ENCODE measurements around the gene SURF1. TPM values are rescaled to one million over a fixed set of nuclear protein-coding genes. Genes with fewer than 3 reads are reported as not detected.

Gene SURF1
- total RNA-seq, 1 experiment from 2014 or later = 71.7 TPM

DNA sequence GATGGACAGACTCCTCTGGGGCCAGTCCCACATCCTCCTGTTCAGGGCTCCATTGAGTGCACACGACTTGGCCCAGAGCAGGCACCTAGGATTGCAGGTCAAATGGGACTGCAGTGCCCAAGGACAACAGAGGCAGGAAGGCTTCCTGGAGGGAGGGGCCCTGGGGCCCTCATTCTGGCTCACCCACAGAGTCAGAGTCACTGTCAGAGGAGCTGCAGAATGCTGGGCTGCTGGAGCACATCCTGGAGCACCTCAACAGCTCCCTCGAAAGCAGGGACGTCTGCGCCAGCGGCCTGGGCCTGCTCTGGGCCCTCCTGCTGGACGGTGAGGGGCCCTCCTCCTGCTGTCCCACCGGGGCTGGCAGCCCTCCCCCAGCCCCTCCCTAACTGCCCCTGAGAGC, 46.4 kb upstream of the SURF1 start:
- Histone ChIP-seq H3K9me2 (ENCODE audit: insufficient read depth) (no peaks in the 10 kb centered on the region), H3K9ac (ENCODE audit: low read length) (no peak overlapping the region), H3K4me2 (ENCODE audit: low read length) (no peak overlapping the region), H3K4me1 (ENCODE audit: control insufficient read depth in 1 of 2, insufficient read depth in 2 of 2, low read length in 2 of 2) (peaks cover 0 to 5% of the 10 kb centered on the region in 2 experiments; a peak in 1 of 4 replicates), H3K36me3 (ENCODE audit: control insufficient read depth in 1 of 2, insufficient read depth in 2 of 2, low read length in 2 of 2) (peaks cover 15 to 23% of the 10 kb centered on the region in 2 experiments; a peak in 3 of 4 replicates), H3K4me3 (replicated peaks in 1 of 2; ENCODE audit: low read depth in 1 of 2, low read length in 2 of 2) (no peak overlapping the region), H3K9me3 (ENCODE audit: control insufficient read depth in 1 of 2, insufficient read depth in 1 of 2, low read depth in 1 of 2, low read length in 2 of 2) (no peaks in the 10 kb centered on the region), H2AFZ (ENCODE audit: low read depth, low read length, poor library complexity, severe bottlenecking) (no peak overlapping the region), H4K20me1 (ENCODE audit: insufficient read depth) (no peaks in the 10 kb centered on the region), H3K79me2 (ENCODE audit: insufficient read depth, low read length) (no peaks in the 10 kb centered on the region; the same call in 1 of the 2 replicates), H3K27ac (ENCODE audit: low read depth, low read length) (no peak overlapping the region), H3K27me3 (ENCODE audit: insufficient read depth, low read length) (no peaks in the 10 kb centered on the region)
- ATAC-seq (no peak), DNase-seq (ENCODE audit: low read depth, low spot score) (no peak)
- intact Hi-C loops (cut with micrococcal nuclease) = no loop called here
- ChIA-PET CTCF (interaction anchor here (2.9 kb wide), 1 partner anchor 216 kb away, joined by 14 read pairs; no protein-coding TSS in a partner anchor), RAD21 (ENCODE audit: low non-redundant PET in 1 of 2, low total read pairs in 2 of 2, uncharacterized antibody in 2 of 2, unreplicated experiment in 2 of 2) (interaction anchor here in 1 of 2 experiments (0.6 kb wide), 1 partner anchor 48 kb away, joined by 4 read pairs; no protein-coding TSS in a partner anchor), POLR2A (no interaction called here)
- no peak for TF ChIP-seq POLR2AphosphoS5 (IDR thresholded peaks at IDR 0.05; ENCODE audit: low read depth, low read length)
- no TSS peak for BruUV-seq (replicated peaks)

DNA sequence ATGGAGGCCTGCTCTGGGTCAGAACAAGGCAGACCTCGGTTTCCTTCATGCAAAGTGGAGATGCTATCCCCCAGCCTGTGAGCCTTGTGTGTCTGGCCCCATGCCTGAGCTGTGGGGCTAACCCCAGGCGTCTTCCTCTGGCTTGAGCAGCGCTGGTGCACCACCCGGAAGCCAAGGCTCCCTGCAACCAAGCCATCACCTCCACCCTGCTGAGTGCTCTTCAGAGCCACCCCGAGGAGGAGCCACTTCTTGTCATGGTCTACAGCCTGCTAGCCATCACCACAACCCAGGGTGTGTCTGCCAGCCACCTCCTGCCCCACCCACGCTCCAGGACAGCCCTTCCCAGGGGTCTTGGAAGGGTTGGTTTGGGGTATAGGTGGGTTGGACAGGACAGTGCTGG, 45.3 kb upstream of the SURF1 start:
- no peak for DNase-seq (ENCODE audit: low read depth, low spot score)
- ChIA-PET POLR2A (no interaction called here), RAD21 (ENCODE audit: low non-redundant PET in 1 of 2, low total read pairs in 2 of 2, uncharacterized antibody in 2 of 2, unreplicated experiment in 2 of 2) (no interaction called here), CTCF (no interaction called here)
- no peaks in the 10 kb centered on the region for H3K9me3 ChIP-seq (ENCODE audit: control insufficient read depth in 1 of 2, insufficient read depth in 1 of 2, low read depth in 1 of 2, low read length in 2 of 2)
- H3K4me1 ChIP-seq (ENCODE audit: control insufficient read depth in 1 of 2, insufficient read depth in 2 of 2, low read length in 2 of 2) = no peaks in the 10 kb centered on the region
- no peak overlapping the region for H3K4me2 ChIP-seq (ENCODE audit: low read length)
- BruUV-seq (replicated peaks) = no TSS peak
- ATAC-seq = no peak
- no peak overlapping the region for H2AFZ ChIP-seq (ENCODE audit: low read depth, low read length, poor library complexity, severe bottlenecking)
- H3K27ac ChIP-seq (ENCODE audit: low read depth, low read length) = no peak overlapping the region
- H3K4me3 ChIP-seq (replicated peaks in 1 of 2; ENCODE audit: low read depth in 1 of 2, low read length in 2 of 2) = no peak overlapping the region
- no peaks in the 10 kb centered on the region for H3K9me2 ChIP-seq (ENCODE audit: insufficient read depth)
- no peaks in the 10 kb centered on the region for H3K79me2 ChIP-seq (ENCODE audit: insufficient read depth, low read length)
- H3K27me3 ChIP-seq (ENCODE audit: insufficient read depth, low read length) = no peaks in the 10 kb centered on the region
- H3K36me3 ChIP-seq (ENCODE audit: control insufficient read depth in 1 of 2, insufficient read depth in 2 of 2, low read length in 2 of 2) = peaks cover 13 to 21% of the 10 kb centered on the region in 2 experiments; a peak in 3 of 4 replicates
- no peaks in the 10 kb centered on the region for H4K20me1 ChIP-seq (ENCODE audit: insufficient read depth)
- H3K9ac ChIP-seq (ENCODE audit: low read length) = no peak overlapping the region
- intact Hi-C loops (cut with micrococcal nuclease) = no loop called here
- TF ChIP-seq RAD21 (IDR thresholded peaks at IDR 0.05; ENCODE audit: low read depth) (no peak), TCF7L2 (IDR thresholded peaks at IDR 0.05; ENCODE audit: borderline replicate concordance, extremely low read depth, insufficient read depth, insufficient read length) (no peak), YY1 (IDR thresholded peaks at IDR 0.05; ENCODE audit: extremely low read depth, insufficient replicate concordance, low read depth, low read length) (no peak), JUND (IDR thresholded peaks at IDR 0.05) (no peak), EZH2 (IDR thresholded peaks at IDR 0.05) (no peak), ZFX (IDR thresholded peaks at IDR 0.05) (no peak), SP1 (IDR thresholded peaks at IDR 0.05; ENCODE audit: low read depth) (no peak), POLR2AphosphoS5 (IDR thresholded peaks at IDR 0.05; ENCODE audit: low read depth, low read length) (no peak), ELF1 (IDR thresholded peaks at IDR 0.05; ENCODE audit: borderline replicate concordance, low read depth) (no peak), SIN3A (IDR thresholded peaks at IDR 0.05; ENCODE audit: low read depth) (no peak), CEBPB (IDR thresholded peaks at IDR 0.05; ENCODE audit: low read depth) (no peak), CBX3 (IDR thresholded peaks at IDR 0.05; ENCODE audit: low read depth) (no peak)
- TF ChIP-seq, protein P1, sequence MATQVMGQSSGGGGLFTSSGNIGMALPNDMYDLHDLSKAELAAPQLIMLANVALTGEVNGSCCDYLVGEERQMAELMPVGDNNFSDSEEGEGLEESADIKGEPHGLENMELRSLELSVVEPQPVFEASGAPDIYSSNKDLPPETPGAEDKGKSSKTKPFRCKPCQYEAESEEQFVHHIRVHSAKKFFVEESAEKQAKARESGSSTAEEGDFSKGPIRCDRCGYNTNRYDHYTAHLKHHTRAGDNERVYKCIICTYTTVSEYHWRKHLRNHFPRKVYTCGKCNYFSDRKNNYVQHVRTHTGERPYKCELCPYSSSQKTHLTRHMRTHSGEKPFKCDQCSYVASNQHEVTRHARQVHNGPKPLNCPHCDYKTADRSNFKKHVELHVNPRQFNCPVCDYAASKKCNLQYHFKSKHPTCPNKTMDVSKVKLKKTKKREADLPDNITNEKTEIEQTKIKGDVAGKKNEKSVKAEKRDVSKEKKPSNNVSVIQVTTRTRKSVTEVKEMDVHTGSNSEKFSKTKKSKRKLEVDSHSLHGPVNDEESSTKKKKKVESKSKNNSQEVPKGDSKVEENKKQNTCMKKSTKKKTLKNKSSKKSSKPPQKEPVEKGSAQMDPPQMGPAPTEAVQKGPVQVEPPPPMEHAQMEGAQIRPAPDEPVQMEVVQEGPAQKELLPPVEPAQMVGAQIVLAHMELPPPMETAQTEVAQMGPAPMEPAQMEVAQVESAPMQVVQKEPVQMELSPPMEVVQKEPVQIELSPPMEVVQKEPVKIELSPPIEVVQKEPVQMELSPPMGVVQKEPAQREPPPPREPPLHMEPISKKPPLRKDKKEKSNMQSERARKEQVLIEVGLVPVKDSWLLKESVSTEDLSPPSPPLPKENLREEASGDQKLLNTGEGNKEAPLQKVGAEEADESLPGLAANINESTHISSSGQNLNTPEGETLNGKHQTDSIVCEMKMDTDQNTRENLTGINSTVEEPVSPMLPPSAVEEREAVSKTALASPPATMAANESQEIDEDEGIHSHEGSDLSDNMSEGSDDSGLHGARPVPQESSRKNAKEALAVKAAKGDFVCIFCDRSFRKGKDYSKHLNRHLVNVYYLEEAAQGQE (IDR thresholded peaks at IDR 0.05; ENCODE audit: low read depth) = no peak
- TF ChIP-seq, protein P2, sequence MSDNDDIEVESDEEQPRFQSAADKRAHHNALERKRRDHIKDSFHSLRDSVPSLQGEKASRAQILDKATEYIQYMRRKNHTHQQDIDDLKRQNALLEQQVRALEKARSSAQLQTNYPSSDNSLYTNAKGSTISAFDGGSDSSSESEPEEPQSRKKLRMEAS (IDR thresholded peaks at IDR 0.05) = no peak
- TF ChIP-seq, protein P3, sequence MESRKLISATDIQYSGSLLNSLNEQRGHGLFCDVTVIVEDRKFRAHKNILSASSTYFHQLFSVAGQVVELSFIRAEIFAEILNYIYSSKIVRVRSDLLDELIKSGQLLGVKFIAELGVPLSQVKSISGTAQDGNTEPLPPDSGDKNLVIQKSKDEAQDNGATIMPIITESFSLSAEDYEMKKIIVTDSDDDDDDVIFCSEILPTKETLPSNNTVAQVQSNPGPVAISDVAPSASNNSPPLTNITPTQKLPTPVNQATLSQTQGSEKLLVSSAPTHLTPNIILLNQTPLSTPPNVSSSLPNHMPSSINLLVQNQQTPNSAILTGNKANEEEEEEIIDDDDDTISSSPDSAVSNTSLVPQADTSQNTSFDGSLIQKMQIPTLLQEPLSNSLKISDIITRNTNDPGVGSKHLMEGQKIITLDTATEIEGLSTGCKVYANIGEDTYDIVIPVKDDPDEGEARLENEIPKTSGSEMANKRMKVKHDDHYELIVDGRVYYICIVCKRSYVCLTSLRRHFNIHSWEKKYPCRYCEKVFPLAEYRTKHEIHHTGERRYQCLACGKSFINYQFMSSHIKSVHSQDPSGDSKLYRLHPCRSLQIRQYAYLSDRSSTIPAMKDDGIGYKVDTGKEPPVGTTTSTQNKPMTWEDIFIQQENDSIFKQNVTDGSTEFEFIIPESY (IDR thresholded peaks at IDR 0.05; ENCODE audit: extremely low read depth, insufficient replicate concordance, low read length) = no peak

Measured in HCT116 (cell line).